ENCODE results near the gene SUCNR1. TPM values are rescaled to one million over a fixed set of nuclear protein-coding genes. Genes with fewer than 3 reads are reported as not detected.
A peak's percentile ranks its signal among the peaks of the same experiment; 100 is the strongest.
"Not testable (repeated sequence)": the region's sequence is repeated elsewhere in the genome, so short reads cannot be mapped to it uniquely, and the experiment has no call there.

Gene SUCNR1
- total RNA-seq, 1 donor: 4.5 TPM

DNA sequence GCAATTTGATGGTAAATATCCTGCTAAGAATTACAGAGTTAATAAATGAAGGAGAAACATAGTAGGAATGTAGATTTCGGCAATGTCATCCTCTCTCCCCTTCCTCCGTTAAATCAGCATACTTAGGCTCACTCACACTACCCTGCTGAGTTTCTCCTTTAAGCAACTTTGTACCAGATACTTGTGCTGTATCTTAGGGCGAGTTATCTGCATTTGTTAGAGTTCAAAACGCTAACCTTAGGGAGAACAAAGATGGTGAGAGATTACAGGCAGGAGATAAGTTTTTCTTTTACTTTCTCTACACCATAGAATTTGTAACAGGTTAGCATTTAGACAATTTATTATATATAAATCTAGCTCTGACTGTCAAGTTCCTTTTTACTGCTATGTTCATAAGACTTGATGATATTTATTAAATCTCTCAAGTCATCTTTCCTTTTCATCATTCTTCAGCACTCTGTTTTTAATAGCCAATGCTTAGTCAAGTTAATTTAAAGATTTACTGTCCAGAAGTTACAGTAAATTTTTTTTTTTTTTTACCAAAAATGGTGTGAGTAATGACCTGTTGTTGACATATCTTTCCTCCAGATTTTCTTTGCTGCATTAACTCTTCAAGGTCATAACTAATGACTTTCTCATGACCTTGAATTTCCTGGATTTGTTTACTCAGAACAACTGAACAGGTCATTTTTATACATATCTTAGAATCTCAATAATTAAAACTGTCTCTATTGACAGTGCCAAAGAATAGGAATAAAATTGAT is 22.2 kb downstream of the SUCNR1 start:
- no peak for TF ChIP-seq CTCF (IDR thresholded peaks at IDR 0.05; ENCODE audit: insufficient read depth, low read length)
- H3K4me3 ChIP-seq (ENCODE audit: low read depth, low read length): no peak overlapping the region
- no peak for DNase-seq (ENCODE audit: low read depth)

DNA sequence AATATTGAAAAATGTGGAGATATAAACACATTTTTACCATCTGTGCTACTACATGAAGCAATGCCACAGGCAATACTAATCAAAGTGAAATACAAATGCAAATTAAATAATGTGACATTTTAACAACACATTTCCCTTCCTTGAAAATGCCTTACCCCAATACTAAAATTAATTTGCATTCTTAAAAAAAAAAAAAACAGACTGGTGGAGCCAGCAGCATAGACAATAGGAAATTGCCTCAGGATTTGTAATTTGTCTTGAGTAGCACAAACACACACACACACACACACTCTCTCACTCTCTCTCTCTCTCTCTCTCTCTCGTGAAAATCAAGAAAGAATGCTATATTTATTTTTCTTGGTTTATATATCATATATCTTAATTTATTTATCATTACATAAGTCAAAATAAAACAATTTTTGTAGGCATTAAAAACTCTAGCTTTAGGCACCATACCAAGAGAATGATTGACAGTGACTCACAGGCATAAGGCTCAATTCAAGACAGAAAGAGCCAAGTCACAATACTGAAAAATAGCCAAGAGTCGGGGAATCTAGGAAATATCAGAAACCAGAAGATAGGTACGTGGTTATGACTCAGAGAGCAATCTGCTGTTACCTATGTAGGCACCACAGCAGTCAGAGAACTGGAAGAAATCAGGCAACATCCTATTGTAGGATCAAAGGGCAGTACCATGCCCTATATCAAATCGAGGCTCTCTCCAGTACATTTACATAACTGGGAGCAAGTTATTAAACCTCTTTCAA is 23.0 kb downstream of the SUCNR1 start:
- H3K4me3 ChIP-seq (ENCODE audit: low read depth, low read length): no peak overlapping the region
- TF ChIP-seq CTCF (IDR thresholded peaks at IDR 0.05; ENCODE audit: insufficient read depth, low read length): no peak
- DNase-seq (ENCODE audit: low read depth): peak; percentile 29

- DNase-seq (ENCODE audit: low read depth); H3K4me3 ChIP-seq (ENCODE audit: low read depth, low read length): not testable (repeated sequence)
These were observed 24.7 kb downstream of the SUCNR1 start for GRCh38 chr3:151898121-151898520.

GRCh38 chr3:151898564-151899261 is 25.3 kb downstream of the SUCNR1 start:
- not testable (repeated sequence) for H3K4me3 ChIP-seq (ENCODE audit: low read depth, low read length); DNase-seq (ENCODE audit: low read depth)

- no peak for DNase-seq (ENCODE audit: low read depth)
- no peak overlapping the region for H3K4me3 ChIP-seq (ENCODE audit: low read depth, low read length)
- TF ChIP-seq CTCF (IDR thresholded peaks at IDR 0.05; ENCODE audit: insufficient read depth, low read length): no peak
These were observed 26.6 kb downstream of the SUCNR1 start for GRCh38 chr3:151899996-151900395.

- no peak for TF ChIP-seq CTCF (IDR thresholded peaks at IDR 0.05; ENCODE audit: insufficient read depth, low read length)
- peak; percentile 61 for DNase-seq (ENCODE audit: low read depth)
- H3K4me3 ChIP-seq (ENCODE audit: low read depth, low read length): no peak overlapping the region
These were observed 27.0 kb downstream of the SUCNR1 start for GRCh38 chr3:151900460-151900859.

GRCh38 chr3:151900884-151901643 is 27.6 kb downstream of the SUCNR1 start:
- no peak for TF ChIP-seq CTCF (IDR thresholded peaks at IDR 0.05; ENCODE audit: insufficient read depth, low read length)
- DNase-seq (ENCODE audit: low read depth): no peak
- H3K4me3 ChIP-seq (ENCODE audit: low read depth, low read length): no peak overlapping the region

Measured in fibroblast of the aortic adventitia (primary cell).